ENCODE results near the gene FAM3B.

FAM3B gene

DNA sequence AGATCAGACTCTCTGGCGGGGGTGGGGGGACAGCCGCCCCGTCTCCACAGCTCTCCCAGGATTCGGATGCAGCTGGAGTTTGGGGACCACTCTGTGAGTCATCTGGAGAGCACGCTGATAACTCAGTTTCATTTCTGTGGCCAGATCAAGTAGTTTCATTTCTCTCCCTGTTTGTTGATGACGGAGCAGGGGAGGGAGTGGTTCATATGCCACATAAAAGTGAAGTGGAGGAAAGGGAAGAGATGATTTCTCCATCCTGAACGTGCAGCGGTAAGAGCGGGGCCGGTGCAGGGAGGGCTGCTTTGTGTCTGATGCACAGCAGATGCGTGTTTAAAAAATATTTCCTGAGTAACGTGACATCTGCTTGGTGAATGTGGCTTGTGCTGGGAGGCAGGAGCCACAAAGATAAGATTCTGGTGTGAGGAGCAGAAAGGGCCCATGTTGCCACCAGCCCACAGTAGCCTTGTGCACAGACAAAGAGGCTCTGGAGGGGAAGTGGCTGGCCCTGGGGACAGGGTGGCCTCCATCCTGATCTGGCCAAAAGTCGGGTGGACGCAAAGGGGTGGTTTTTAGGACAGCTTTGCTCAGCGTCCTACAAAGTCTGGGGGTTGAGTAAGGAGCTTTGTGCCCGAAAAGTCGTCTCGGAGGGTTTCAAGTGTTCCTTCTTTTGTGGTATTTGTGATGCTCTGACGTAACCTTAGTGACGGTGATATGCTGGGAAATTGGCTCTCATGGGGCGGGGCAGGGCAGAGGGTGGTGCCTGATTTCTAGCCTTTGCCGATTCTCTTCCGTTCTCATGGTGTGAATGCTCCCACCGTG is 45.4 kb downstream of the FAM3B start, which contains the start of gene MX2:
MX2 (plus strand) TSS at position 242 of the 819 bp plus-strand sequence. CDS start 14,880 bp downstream, outside the sequence.
- peak within 1 kb of the TSS; percentile 58 to 70 for H3K9ac ChIP-seq (ENCODE audit: low read depth in 1 of 2, low read length in 2 of 2)
- peaks cover 0 to 1% of the 10 kb centered on the region in 2 donors for H3K27me3 ChIP-seq (ENCODE audit: control insufficient read depth in 2 of 2, insufficient read depth in 2 of 2, low read length in 2 of 2)
- no peaks in the 10 kb centered on the region for H3K36me3 ChIP-seq (ENCODE audit: control insufficient read depth in 2 of 2, insufficient read depth in 2 of 2, low read length in 2 of 2)
- peak within 1 kb of the TSS; percentile 57 to 72 for H3K4me3 ChIP-seq (ENCODE audit: low read length in 2 of 2)
- H3K4me1 ChIP-seq (ENCODE audit: control insufficient read depth in 2 of 2, insufficient read depth in 2 of 2, low read length in 2 of 2) = peaks cover 22 to 25% of the 10 kb centered on the region in 2 donors
- peak within 1 kb of the TSS; percentile 83 to 88 for H3K27ac ChIP-seq (ENCODE audit: low read depth in 2 of 2, low read length in 2 of 2)
- H3K9me3 ChIP-seq (ENCODE audit: control insufficient read depth in 2 of 2, low read length in 2 of 2) = no peaks in the 10 kb centered on the region

- Histone ChIP-seq H3K9me3 (ENCODE audit: control insufficient read depth in 2 of 2, low read length in 2 of 2) (no peaks in the 10 kb centered on the region), H3K27ac (ENCODE audit: low read depth in 2 of 2, low read length in 2 of 2) (peak overlapping the region; percentile 83 to 88), H3K36me3 (ENCODE audit: control insufficient read depth in 2 of 2, insufficient read depth in 2 of 2, low read length in 2 of 2) (no peaks in the 10 kb centered on the region), H3K4me3 (ENCODE audit: low read length in 2 of 2) (peak overlapping the region; percentile 57 to 72), H3K27me3 (ENCODE audit: control insufficient read depth in 2 of 2, insufficient read depth in 2 of 2, low read length in 2 of 2) (peaks cover 0 to 1% of the 10 kb centered on the region in 2 donors), H3K9ac (ENCODE audit: low read depth in 1 of 2, low read length in 2 of 2) (peak overlapping the region; percentile 58 to 70), H3K4me1 (ENCODE audit: control insufficient read depth in 2 of 2, insufficient read depth in 2 of 2, low read length in 2 of 2) (peaks cover 25 to 29% of the 10 kb centered on the region in 2 donors)
Observed at GRCh38 chr21:41362605-41363369, 46.2 kb downstream of the FAM3B start.

DNA sequence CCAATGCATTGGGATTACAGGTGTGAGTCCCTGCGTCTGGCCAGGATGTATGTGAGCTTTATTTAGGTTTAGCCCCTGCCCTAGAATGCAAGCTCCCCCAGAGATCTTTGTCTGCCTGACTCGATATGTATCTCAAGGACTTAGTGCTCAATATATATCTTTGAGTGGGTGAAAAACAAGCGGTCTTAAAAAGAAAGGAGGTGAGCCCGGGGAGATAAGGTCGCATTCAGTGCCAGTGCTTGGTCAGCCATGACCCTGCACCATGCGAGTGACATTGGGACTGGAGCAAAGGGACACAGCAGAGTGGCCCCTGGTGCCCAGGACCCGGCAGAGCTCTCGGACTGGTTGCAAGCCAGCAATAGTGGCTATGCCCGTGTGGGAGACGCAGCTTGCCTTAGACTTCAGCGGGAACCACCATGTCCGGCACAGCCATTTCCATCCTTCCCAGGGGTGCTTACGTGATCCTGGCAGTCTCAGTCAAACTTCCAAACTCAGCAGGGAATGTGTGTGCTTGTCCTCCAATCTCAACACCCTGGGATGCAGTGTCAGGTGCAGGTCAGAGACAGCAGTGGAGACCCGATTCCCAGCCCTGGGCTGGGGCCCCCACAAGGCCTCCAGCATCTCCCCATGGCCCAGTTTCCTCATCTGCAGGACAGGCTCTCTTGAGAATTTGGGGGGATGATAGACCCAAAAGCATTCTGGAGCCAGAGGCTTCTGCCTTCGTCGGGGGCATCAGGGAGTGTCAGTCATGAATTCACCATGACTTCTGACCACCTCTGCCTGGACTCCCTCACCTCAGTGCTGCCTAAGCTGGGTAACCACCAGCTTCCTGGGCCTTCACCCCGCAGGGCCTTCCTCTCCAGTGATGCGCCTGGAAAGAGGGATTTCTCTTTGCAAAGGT is 47.0 kb downstream of the FAM3B start:
- H3K27ac ChIP-seq (ENCODE audit: low read depth in 2 of 2, low read length in 2 of 2) = no peak overlapping the region
- H3K9ac ChIP-seq (ENCODE audit: low read depth in 1 of 2, low read length in 2 of 2) = no peak overlapping the region
- H3K4me1 ChIP-seq (ENCODE audit: control insufficient read depth in 2 of 2, insufficient read depth in 2 of 2, low read length in 2 of 2) = peaks cover 25 to 34% of the 10 kb centered on the region in 2 donors
- H3K27me3 ChIP-seq (ENCODE audit: control insufficient read depth in 2 of 2, insufficient read depth in 2 of 2, low read length in 2 of 2) = peaks cover 0 to 1% of the 10 kb centered on the region in 2 donors
- no peaks in the 10 kb centered on the region for H3K36me3 ChIP-seq (ENCODE audit: control insufficient read depth in 2 of 2, insufficient read depth in 2 of 2, low read length in 2 of 2)
- no peak overlapping the region for H3K4me3 ChIP-seq (ENCODE audit: low read length in 2 of 2)
- H3K9me3 ChIP-seq (ENCODE audit: control insufficient read depth in 2 of 2, low read length in 2 of 2) = no peaks in the 10 kb centered on the region

GRCh38 chr21:41364308-41364707 is 47.7 kb downstream of the FAM3B start:
- no peaks in the 10 kb centered on the region for H3K9me3 ChIP-seq (ENCODE audit: control insufficient read depth in 2 of 2, low read length in 2 of 2)
- H3K27ac ChIP-seq (ENCODE audit: low read depth in 2 of 2, low read length in 2 of 2) = no peak overlapping the region
- peaks cover 0 to 1% of the 10 kb centered on the region in 2 donors for H3K27me3 ChIP-seq (ENCODE audit: control insufficient read depth in 2 of 2, insufficient read depth in 2 of 2, low read length in 2 of 2)
- no peaks in the 10 kb centered on the region for H3K36me3 ChIP-seq (ENCODE audit: control insufficient read depth in 2 of 2, insufficient read depth in 2 of 2, low read length in 2 of 2)
- no peak overlapping the region for H3K9ac ChIP-seq (ENCODE audit: low read depth in 1 of 2, low read length in 2 of 2)
- peaks cover 25 to 37% of the 10 kb centered on the region in 2 donors for H3K4me1 ChIP-seq (ENCODE audit: control insufficient read depth in 2 of 2, insufficient read depth in 2 of 2, low read length in 2 of 2)
- H3K4me3 ChIP-seq (ENCODE audit: low read length in 2 of 2) = no peak overlapping the region

GRCh38 chr21:41365377-41366107 is 48.9 kb downstream of the FAM3B start:
- H3K27ac ChIP-seq (ENCODE audit: low read depth in 2 of 2, low read length in 2 of 2) = no peak overlapping the region
- no peak overlapping the region for H3K4me3 ChIP-seq (ENCODE audit: low read length in 2 of 2)
- H3K27me3 ChIP-seq (ENCODE audit: control insufficient read depth in 2 of 2, insufficient read depth in 2 of 2, low read length in 2 of 2) = peaks cover 0 to 3% of the 10 kb centered on the region in 2 donors
- peaks cover 22 to 34% of the 10 kb centered on the region in 2 donors for H3K4me1 ChIP-seq (ENCODE audit: control insufficient read depth in 2 of 2, insufficient read depth in 2 of 2, low read length in 2 of 2)
- no peaks in the 10 kb centered on the region for H3K9me3 ChIP-seq (ENCODE audit: control insufficient read depth in 2 of 2, low read length in 2 of 2)
- no peak overlapping the region for H3K9ac ChIP-seq (ENCODE audit: low read depth in 1 of 2, low read length in 2 of 2)
- H3K36me3 ChIP-seq (ENCODE audit: control insufficient read depth in 2 of 2, insufficient read depth in 2 of 2, low read length in 2 of 2) = no peaks in the 10 kb centered on the region

DNA sequence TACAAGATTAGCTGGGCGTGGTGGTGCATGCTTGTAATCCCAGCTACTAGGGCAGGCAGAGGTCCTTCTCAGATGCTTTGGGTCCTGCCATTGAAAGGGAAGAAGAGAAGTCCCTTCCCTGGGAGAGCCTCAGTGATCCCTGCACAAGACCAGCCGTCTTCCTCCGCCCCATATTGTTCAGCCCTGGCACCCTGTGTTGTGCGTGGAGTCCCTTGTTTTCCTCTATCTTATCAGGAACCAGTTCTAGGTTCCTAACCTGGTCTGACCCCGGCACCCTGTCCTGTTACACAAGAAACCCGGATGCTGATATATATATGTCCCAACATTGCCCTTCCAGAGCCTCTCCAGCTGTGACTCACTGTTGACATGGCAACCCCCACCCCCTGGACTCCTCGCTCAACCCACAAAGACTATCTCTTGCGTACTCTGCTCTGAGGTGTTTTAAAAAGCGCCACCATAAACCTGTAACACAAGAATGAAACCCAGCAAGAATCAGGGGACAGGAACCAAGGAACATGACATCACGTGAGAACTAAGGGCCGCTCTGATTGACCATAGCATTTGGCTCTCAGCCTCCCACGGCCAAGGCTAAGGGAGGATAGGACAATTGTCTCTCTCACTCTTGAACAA is 50.0 kb downstream of the FAM3B start:
- no peak overlapping the region for H3K9ac ChIP-seq (ENCODE audit: low read depth in 1 of 2, low read length in 2 of 2)
- H3K27me3 ChIP-seq (ENCODE audit: control insufficient read depth in 2 of 2, insufficient read depth in 2 of 2, low read length in 2 of 2) = peaks cover 0 to 3% of the 10 kb centered on the region in 2 donors
- no peak overlapping the region for H3K27ac ChIP-seq (ENCODE audit: low read depth in 2 of 2, low read length in 2 of 2)
- no peak overlapping the region for H3K4me3 ChIP-seq (ENCODE audit: low read length in 2 of 2)
- H3K4me1 ChIP-seq (ENCODE audit: control insufficient read depth in 2 of 2, insufficient read depth in 2 of 2, low read length in 2 of 2) = peaks cover 15 to 31% of the 10 kb centered on the region in 2 donors
- H3K36me3 ChIP-seq (ENCODE audit: control insufficient read depth in 2 of 2, insufficient read depth in 2 of 2, low read length in 2 of 2) = no peaks in the 10 kb centered on the region
- no peaks in the 10 kb centered on the region for H3K9me3 ChIP-seq (ENCODE audit: control insufficient read depth in 2 of 2, low read length in 2 of 2)

DNA sequence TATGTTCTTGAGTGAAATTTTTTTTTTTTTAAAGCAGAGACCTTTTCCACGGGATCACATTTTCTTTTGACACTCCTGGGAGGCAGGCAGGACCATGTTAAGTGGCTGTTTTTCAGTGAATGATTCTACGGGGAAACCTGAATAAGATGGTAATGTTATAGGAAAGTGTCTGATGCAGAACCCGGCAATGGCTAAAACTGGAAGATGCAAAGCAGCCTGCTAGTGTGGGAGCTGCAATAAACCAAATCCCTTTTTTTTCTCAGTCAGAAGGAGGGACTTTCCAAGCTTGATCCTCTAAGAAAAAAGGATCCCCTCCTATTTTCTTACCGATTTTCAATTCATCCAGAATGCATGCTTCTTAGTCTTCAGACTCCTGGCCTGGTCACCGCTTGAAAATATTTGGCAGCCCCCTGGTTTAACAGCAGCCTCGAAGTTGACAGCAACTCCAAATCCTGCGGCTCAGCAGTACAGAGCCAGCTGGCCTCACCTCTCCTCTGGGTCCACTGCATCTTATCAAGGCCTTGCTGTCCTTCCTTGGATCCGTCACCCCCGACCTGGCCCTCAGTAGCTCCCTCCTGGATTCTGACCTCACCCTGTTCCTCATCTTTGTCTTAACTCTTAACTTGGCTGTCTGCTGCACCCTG is 50.8 kb downstream of the FAM3B start:
- no peaks in the 10 kb centered on the region for H3K9me3 ChIP-seq (ENCODE audit: control insufficient read depth in 2 of 2, low read length in 2 of 2)
- H3K36me3 ChIP-seq (ENCODE audit: control insufficient read depth in 2 of 2, insufficient read depth in 2 of 2, low read length in 2 of 2) = no peaks in the 10 kb centered on the region
- H3K4me1 ChIP-seq (ENCODE audit: control insufficient read depth in 2 of 2, insufficient read depth in 2 of 2, low read length in 2 of 2) = peaks cover 7 to 25% of the 10 kb centered on the region in 2 donors
- H3K27ac ChIP-seq (ENCODE audit: low read depth in 2 of 2, low read length in 2 of 2) = no peak overlapping the region
- H3K27me3 ChIP-seq (ENCODE audit: control insufficient read depth in 2 of 2, insufficient read depth in 2 of 2, low read length in 2 of 2) = peaks cover 0 to 3% of the 10 kb centered on the region in 2 donors
- H3K4me3 ChIP-seq (ENCODE audit: low read length in 2 of 2) = no peak overlapping the region
- H3K9ac ChIP-seq (ENCODE audit: low read depth in 1 of 2, low read length in 2 of 2) = no peak overlapping the region

DNA sequence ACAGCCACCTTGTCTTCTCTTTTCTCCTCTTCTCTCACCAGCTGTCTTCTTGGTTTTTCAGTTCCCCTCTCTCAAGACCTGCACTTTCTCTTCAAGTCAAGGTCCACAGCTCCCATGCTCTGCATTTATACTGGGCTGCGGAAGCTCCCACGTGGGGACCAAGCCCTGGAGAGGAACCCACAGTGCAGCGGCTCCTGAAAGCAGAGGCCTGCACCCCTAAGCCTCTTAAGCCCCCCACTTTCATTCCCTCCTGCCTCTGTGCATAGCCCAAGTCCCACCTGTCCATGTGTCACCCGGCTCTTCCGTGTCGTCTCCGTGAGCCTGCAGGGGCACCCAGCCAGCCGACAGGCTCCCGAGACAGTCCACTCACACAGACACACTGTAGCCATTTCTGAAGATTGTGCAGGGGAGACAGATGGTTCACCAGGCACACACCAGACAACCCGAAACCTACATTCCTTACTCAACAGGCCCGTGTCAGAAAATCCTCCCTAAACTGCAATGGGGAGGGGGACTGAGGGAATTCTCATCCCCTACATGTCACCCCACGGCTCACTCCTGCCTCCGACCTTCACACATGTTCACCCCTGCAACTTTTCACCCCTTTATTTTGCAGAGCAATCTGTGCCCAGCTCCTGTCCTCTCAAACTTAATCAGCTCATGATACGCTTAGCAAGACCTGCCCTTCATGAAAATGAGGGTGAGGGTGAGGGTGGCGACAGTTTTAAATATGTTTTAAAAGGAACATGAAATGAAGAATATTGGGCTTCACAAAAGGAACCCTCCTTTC is 51.5 kb downstream of the FAM3B start:
- Histone ChIP-seq H3K27me3 (ENCODE audit: control insufficient read depth in 2 of 2, insufficient read depth in 2 of 2, low read length in 2 of 2) (peaks cover 0 to 3% of the 10 kb centered on the region in 2 donors), H3K27ac (ENCODE audit: low read depth in 2 of 2, low read length in 2 of 2) (peak overlapping the region in 1 of 2 donors; percentile 58), H3K4me1 (ENCODE audit: control insufficient read depth in 2 of 2, insufficient read depth in 2 of 2, low read length in 2 of 2) (peaks cover 6 to 25% of the 10 kb centered on the region in 2 donors), H3K9ac (ENCODE audit: low read depth in 1 of 2, low read length in 2 of 2) (no peak overlapping the region), H3K36me3 (ENCODE audit: control insufficient read depth in 2 of 2, insufficient read depth in 2 of 2, low read length in 2 of 2) (no peaks in the 10 kb centered on the region), H3K4me3 (ENCODE audit: low read length in 2 of 2) (no peak overlapping the region), H3K9me3 (ENCODE audit: control insufficient read depth in 2 of 2, low read length in 2 of 2) (no peaks in the 10 kb centered on the region)

Data from mucosa of rectum (tissue), 2 donors.